Gastrocnemius medialis (tissue), 4 donors: ENCODE results near the gene PGS1.

Experiments
- CTCF ChIP-seq, 5 experiments: fragments of 450-650 bp in 3 of 5; fragments of 200-600 bp in 2 of 5; sonication (generic) in 2 of 5; IDR thresholded peaks in 4 of 5; conservative IDR thresholded peaks in 1 of 5; 1 replicate in 4 of 5; 2 replicates in 1 of 5; pipeline ENCODE4 v1.5.1; 2016 to 2019; ENCODE audit warnings: antibody characterized with exemption in 5 of 5, mild to moderate bottlenecking in 3 of 5, moderate library complexity in 3 of 5
- POLR2A ChIP-seq, 2 donors: fragments of 450-650 bp; IDR thresholded peaks; one replicate each; pipeline ENCODE4 v1.6.1; 2017; ENCODE audit warnings: antibody characterized with exemption in 2 of 2, mild to moderate bottlenecking in 2 of 2, moderate library complexity in 2 of 2

GRCh38 chr17:78446833-78447232 is 68.4 kb downstream of the PGS1 start:
- TF ChIP-seq CTCF (IDR thresholded peaks at IDR 0.05 in 4 of 5, conservative IDR thresholded peaks at IDR 0.05 in 1 of 5) = no peak
- no peak for TF ChIP-seq POLR2A (IDR thresholded peaks at IDR 0.05)
